Panc1 (cell line): ENCODE measurements around the gene MUC5AC. TPM values are rescaled to one million over a fixed set of nuclear protein-coding genes. Genes with fewer than 3 reads are reported as not detected.

Experiments used
- ATAC-seq: fragments of 200-7000 bp; cut with Tn5 transposase; 2 replicates; pipeline ENCODE4 v1.9.1; 2020; ENCODE audit warnings: mild to moderate bottlenecking, moderate library complexity
- BruUV-seq: library from RNA; stranded (reverse); fragments of 400-500 nt; replicated peaks from 2 replicates; lab custom pipeline; 2021; lab: Mats Ljungman, UMichigan
- CTCF ChIA-PET: fragments of 300-600 bp; sonication (Branson Sonifier 250); formaldehyde crosslinking; loops from one replicate; lab custom pipeline; 2022; ENCODE audit warnings: antibody characterized with exemption; lab: Charles Lee
- POLR2A ChIA-PET: fragments of 300-600 bp; sonication (Branson Sonifier 250); formaldehyde crosslinking; loops from one replicate; lab custom pipeline; 2022; ENCODE audit warnings: antibody characterized with exemption; lab: Charles Lee
- DNase-seq: peaks from one replicate; pipeline ENCODE4 v3.0.0-alpha.2; 2010; ENCODE audit warnings: low read depth, low spot score
- H3K27ac ChIP-seq: 2 replicates; pipeline ENCODE4 v1.5.1; 2011; ENCODE audit warnings: mild to moderate bottlenecking, low read length, inconsistent platforms
- H3K27me3 ChIP-seq: fragments of 200-500 bp; sonication (Bioruptor generic); 2 replicates; pipeline ENCODE4 v1.6.0; 2014; ENCODE audit warnings: low read length, inconsistent platforms; ENCODE audit not compliant: control insufficient read depth, insufficient read depth
- H3K36me3 ChIP-seq: fragments of 200-500 bp; sonication (Bioruptor generic); 2 replicates; pipeline ENCODE4 v1.5.1; 2014; ENCODE audit warnings: inconsistent platforms, mild to moderate bottlenecking, low read length, moderate library complexity; ENCODE audit not compliant: control insufficient read depth, insufficient read depth
- H3K4me1 ChIP-seq: 2 replicates; pipeline ENCODE4 v1.5.1; 2011; ENCODE audit warnings: inconsistent platforms, mild to moderate bottlenecking, low read length, moderate library complexity; ENCODE audit not compliant: control insufficient read depth, insufficient read depth
- H3K4me3 ChIP-seq, 2 experiments: 2 replicates each; pipeline ENCODE4 v1.5.1; 2011 to 2012; ENCODE audit warnings: low read depth in 2 of 2, low read length in 2 of 2, mild to moderate bottlenecking in 2 of 2, inconsistent platforms in 1 of 2, moderate library complexity in 1 of 2
- H3K9me3 ChIP-seq: fragments of 200-500 bp; sonication (Bioruptor generic); 2 replicates; pipeline ENCODE4 v1.5.1; 2014; ENCODE audit warnings: low read depth, mild to moderate bottlenecking, inconsistent platforms, low read length, moderate library complexity; ENCODE audit not compliant: control insufficient read depth, insufficient read depth
- CTCF ChIP-seq: fragments of 450-650 bp; IDR thresholded peaks from 2 replicates; pipeline ENCODE4 v1.5.1; 2017; ENCODE audit warnings: mild to moderate bottlenecking
- POLR2AphosphoS5 ChIP-seq: IDR thresholded peaks from 2 replicates; pipeline ENCODE4 v1.6.1; 2012; ENCODE audit warnings: mild to moderate bottlenecking, low read depth, low read length, moderate library complexity
- REST ChIP-seq, 2 experiments: IDR thresholded peaks; 2 replicates each; pipeline ENCODE4 v1.6.1; 2011 to 2012; ENCODE audit warnings: low read depth in 2 of 2, control low read depth in 1 of 2, low read length in 1 of 2, mild to moderate bottlenecking in 1 of 2, moderate library complexity in 1 of 2; ENCODE audit not compliant: insufficient read depth in 1 of 2
- SIN3A ChIP-seq: IDR thresholded peaks from 2 replicates; pipeline ENCODE4 v1.6.1; 2012; ENCODE audit warnings: low read depth, mild to moderate bottlenecking, low read length, moderate library complexity, borderline replicate concordance; ENCODE audit not compliant: insufficient read depth
- TCF7L2 ChIP-seq: IDR thresholded peaks from 2 replicates; pipeline ENCODE4 v1.6.1; 2011; ENCODE audit warnings: mild to moderate bottlenecking, low read depth, low read length, inconsistent platforms
- in situ Hi-C: cut with HindIII; loops from 2 replicates; pipeline ENCODE4 v1.10.0; 2016; ENCODE audit warnings: low sequenced_read_pairs, low pct_unique_long_range_greater_than_20kb
- intact Hi-C: fragments of 100-400 bp; cut with micrococcal nuclease; formaldehyde crosslinking; loops from one replicate; pipeline ENCODE4 v1.10.0; 2022; ENCODE audit not compliant: unreplicated experiment
- total RNA-seq: library from RNA; stranded (reverse); gene quantifications from one replicate; pipeline ENCODE4 v1.2.1, GENCODE V29; 2021; ENCODE audit not compliant: unreplicated experiment

Gene MUC5AC
- total RNA-seq, 1 experiment from 2014 or later, result 0.03 TPM

- Histone ChIP-seq H3K27ac (no peak overlapping the region), H3K36me3 (no peaks in the 10 kb centered on the region), H3K4me3 (no peak overlapping the region), H3K4me1 (peaks cover 6% of the 10 kb centered on the region; the same call in 1 of the 2 replicates), H3K9me3 (no peaks in the 10 kb centered on the region), H3K27me3 (no peaks in the 10 kb centered on the region; the same call in 1 of the 2 replicates)
- intact Hi-C loops (no loop called here), in situ Hi-C loops (no loop called here)
- BruUV-seq, result no TSS peak
- no peak for DNase-seq
- POLR2A ChIA-PET, result no interaction called here
- no peak for TF ChIP-seq REST (IDR thresholded peaks at IDR 0.05; ENCODE audit: insufficient read depth in 1 of 2, low read depth in 2 of 2, low read length in 1 of 2)
- no peak for TF ChIP-seq POLR2AphosphoS5
- TF ChIP-seq SIN3A, result no peak
- no peak for TF ChIP-seq CTCF
- TF ChIP-seq TCF7L2, result no peak
- CTCF ChIA-PET, result interaction anchor here (0.6 to 1.7 kb wide), 2 partner anchors 11 to 326 kb away, joined by 3 to 5 read pairs; no protein-coding TSS in a partner anchor
- no peak for ATAC-seq
Measured at GRCh38 chr11:1237851-1238250, 80.1 kb downstream of the MUC5AC start.

- H3K27me3 ChIP-seq, result no peaks in the 10 kb centered on the region; the same call in 1 of the 2 replicates
- TF ChIP-seq POLR2AphosphoS5 (no peak), TCF7L2 (no peak), SIN3A (no peak), REST (IDR thresholded peaks at IDR 0.05; ENCODE audit: insufficient read depth in 1 of 2, low read depth in 2 of 2, low read length in 1 of 2) (peak; percentile 95 to 99), CTCF (no peak)
- no TSS peak for BruUV-seq
- H3K9me3 ChIP-seq, result no peaks in the 10 kb centered on the region
- 0 out of 2 replicates have a peak, but pooled peaks have one; percentile 2 for ATAC-seq
- H3K36me3 ChIP-seq, result no peaks in the 10 kb centered on the region
- in situ Hi-C loops, result no loop called here
- no peaks in the 10 kb centered on the region for H3K4me1 ChIP-seq
- H3K27ac ChIP-seq, result no peak overlapping the region
- ChIA-PET POLR2A (no interaction called here), CTCF (interaction anchor here (0.6 to 1.7 kb wide), 2 partner anchors 12 to 327 kb away, joined by 3 to 5 read pairs; no protein-coding TSS in a partner anchor)
- H3K4me3 ChIP-seq, result no peak overlapping the region
- DNase-seq, result no peak
- intact Hi-C loops, result no loop called here
Measured at GRCh38 chr11:1238767-1239595, 81.2 kb downstream of the MUC5AC start.
